Measurements from ENCODE around the gene MAK.
"Not testable (repeated sequence)": the region's sequence is repeated elsewhere in the genome, so short reads cannot be mapped to it uniquely, and the experiment has no call there.

Gene MAK

GRCh38 chr6:10837995-10838793 lies at the start of gene MAK:
MAK (minus strand) TSS chr6:10838539; CDS start chr6:10830648, 7,891 bp downstream.
- peak; percentile 83 for DNase-seq (ENCODE audit: low read depth, low spot score)
- peak within 1 kb of the TSS; percentile 55 for H3K4me3 ChIP-seq (ENCODE audit: low read depth, low read length)
- in situ Hi-C loops (cut with HindIII; ENCODE audit: low sequenced_read_pairs) = no loop called here
- TF ChIP-seq CTCF (IDR thresholded peaks at IDR 0.05; ENCODE audit: low read depth, low read length) = no peak

GRCh38 chr6:10886691-10887502 lies 48.6 kb upstream of the MAK start, which contains the start of gene SYCP2L:
SYCP2L (plus strand) TSS chr6:10887052; CDS start chr6:10887127, 75 bp downstream.
- DNase-seq (ENCODE audit: low read depth, low spot score) = peak; percentile 49
- TF ChIP-seq CTCF (IDR thresholded peaks at IDR 0.05; ENCODE audit: low read depth, low read length) = peak; percentile 41
- peak within 1 kb of the TSS; percentile 34 for H3K4me3 ChIP-seq (ENCODE audit: low read depth, low read length)
- in situ Hi-C loops (cut with HindIII; ENCODE audit: low sequenced_read_pairs) = no loop called here

GRCh38 chr6:10886365-10886690 lies 48.0 kb upstream of the MAK start:
- DNase-seq (ENCODE audit: low read depth, low spot score); in situ Hi-C loops (cut with HindIII; ENCODE audit: low sequenced_read_pairs): not testable (repeated sequence)
- H3K4me3 ChIP-seq (ENCODE audit: low read depth, low read length) = peak overlapping the region; percentile 34

- in situ Hi-C loops (cut with HindIII; ENCODE audit: low sequenced_read_pairs) = no loop called here
- no peak for TF ChIP-seq CTCF (IDR thresholded peaks at IDR 0.05; ENCODE audit: low read depth, low read length)
- DNase-seq (ENCODE audit: low read depth, low spot score) = no peak
- H3K4me3 ChIP-seq (ENCODE audit: low read depth, low read length) = no peak overlapping the region
These were observed 46.1 kb upstream of the MAK start for GRCh38 chr6:10884245-10884972.

GRCh38 chr6:10883312-10884244 lies 45.2 kb upstream of the MAK start:
- no peak for TF ChIP-seq CTCF (IDR thresholded peaks at IDR 0.05; ENCODE audit: low read depth, low read length)
- no peak overlapping the region for H3K4me3 ChIP-seq (ENCODE audit: low read depth, low read length)
- no peak for DNase-seq (ENCODE audit: low read depth, low spot score)
- in situ Hi-C loops (cut with HindIII; ENCODE audit: low sequenced_read_pairs) = no loop called here

- no peak overlapping the region for H3K4me3 ChIP-seq (ENCODE audit: low read depth, low read length)
- DNase-seq (ENCODE audit: low read depth, low spot score) = no peak
- TF ChIP-seq CTCF (IDR thresholded peaks at IDR 0.05; ENCODE audit: low read depth, low read length) = no peak
- in situ Hi-C loops (cut with HindIII; ENCODE audit: low sequenced_read_pairs) = no loop called here
These were observed 44.4 kb upstream of the MAK start for GRCh38 chr6:10882657-10883171.

- H3K4me3 ChIP-seq (ENCODE audit: low read depth, low read length); in situ Hi-C loops (cut with HindIII; ENCODE audit: low sequenced_read_pairs); DNase-seq (ENCODE audit: low read depth, low spot score): not testable (repeated sequence)
These were observed 43.9 kb upstream of the MAK start for GRCh38 chr6:10882253-10882630.

Data from astrocyte of the spinal cord (primary cell).